GM19025 (cell line): ENCODE measurements around the gene FGF14.

Experiments used
- ATAC-seq: cut with Tn5 transposase; IDR thresholded peaks from one replicate; pipeline ENCODE4 v1.9.1; 2021; ENCODE audit warnings: mild to moderate bottlenecking, low read depth, moderate library complexity; ENCODE audit not compliant: unreplicated experiment

Gene FGF14

GRCh38 chr13:102003848-102004570 is 397.8 kb downstream of the FGF14 start:
- no peak for ATAC-seq

DNA sequence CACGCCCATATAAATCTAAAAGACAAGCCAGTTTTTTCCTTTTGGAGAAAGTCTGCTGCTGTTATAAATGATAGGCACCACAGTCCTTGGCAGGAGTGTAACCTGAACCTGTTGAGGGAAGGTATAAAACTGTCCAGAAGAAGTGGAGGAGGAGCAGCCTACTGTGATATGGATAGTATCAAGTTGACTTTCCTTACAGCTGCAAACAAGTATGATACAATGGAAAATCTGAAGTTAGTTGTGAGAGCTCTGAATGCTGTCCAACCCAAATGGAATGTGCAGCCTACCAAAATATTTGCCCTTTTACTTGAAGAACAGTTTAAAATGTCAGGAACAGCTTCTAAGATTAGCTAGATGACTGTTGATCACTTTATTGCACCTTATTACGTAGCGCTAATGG is 399.6 kb downstream of the FGF14 start:
- no peak for ATAC-seq

DNA sequence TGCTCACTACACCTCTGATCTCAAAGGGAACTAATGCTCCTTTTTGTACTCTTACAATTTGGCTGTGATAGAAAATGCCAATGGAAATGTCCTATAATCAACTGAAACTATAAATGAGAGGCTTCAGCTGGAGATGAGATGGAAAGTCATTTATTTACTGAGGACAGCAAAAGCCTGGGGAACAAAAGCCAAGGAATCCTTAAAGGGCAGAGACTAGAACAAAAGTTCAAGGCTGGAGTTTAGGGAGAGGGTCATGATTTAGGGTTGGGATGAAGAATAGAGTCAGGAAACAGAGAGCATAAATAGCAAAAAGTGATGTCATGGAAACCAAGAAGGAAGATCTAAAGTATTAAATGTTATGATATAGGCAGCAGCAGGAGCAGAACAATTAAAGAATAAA is 401.1 kb downstream of the FGF14 start:
- no peak for ATAC-seq

DNA sequence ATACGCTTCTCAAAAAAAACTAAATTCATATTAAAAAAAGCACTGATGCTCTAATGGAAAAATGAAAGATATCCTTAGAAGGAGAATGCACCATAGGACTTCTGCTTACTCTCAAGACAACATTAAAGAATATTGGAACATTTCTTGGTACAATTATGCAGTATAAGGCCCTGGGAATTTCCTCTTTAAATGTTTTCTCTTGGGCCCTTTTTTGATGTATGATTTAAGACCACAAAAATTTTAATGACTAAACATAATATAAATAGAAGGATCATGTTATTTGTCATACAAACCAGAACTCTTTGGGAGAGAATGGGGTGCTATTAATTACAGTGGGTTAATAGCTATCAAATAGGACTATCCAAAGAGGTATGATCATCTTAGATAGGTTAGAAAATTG is 403.7 kb downstream of the FGF14 start:
- ATAC-seq = no peak

GRCh38 chr13:101996954-101997353 is 404.9 kb downstream of the FGF14 start:
- ATAC-seq = no peak

DNA sequence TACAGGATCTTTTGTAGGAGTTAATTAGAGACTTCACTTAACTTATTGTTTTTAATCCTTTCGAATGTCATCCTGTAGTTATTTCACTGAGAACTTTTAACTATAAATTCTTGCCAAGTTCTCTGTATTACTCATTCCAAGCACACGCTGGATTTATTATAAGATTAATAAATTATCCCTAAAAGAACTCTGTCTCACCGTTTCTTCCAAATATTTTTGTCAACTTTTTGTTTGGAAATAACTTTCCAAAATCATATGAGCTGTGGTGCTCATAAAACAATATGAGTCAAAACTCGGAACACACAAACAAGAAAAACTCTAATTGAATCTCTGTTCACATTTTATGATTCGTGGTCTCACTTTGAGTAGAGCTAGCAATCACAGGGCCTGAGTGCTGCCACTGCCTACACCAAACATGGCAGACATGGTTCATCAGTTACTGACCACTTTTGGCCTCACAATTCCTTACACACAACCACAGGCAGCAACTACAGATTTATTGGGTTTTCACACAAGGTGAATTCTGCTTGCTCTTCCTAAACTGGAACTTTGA is 412.0 kb downstream of the FGF14 start:
- no peak for ATAC-seq

DNA sequence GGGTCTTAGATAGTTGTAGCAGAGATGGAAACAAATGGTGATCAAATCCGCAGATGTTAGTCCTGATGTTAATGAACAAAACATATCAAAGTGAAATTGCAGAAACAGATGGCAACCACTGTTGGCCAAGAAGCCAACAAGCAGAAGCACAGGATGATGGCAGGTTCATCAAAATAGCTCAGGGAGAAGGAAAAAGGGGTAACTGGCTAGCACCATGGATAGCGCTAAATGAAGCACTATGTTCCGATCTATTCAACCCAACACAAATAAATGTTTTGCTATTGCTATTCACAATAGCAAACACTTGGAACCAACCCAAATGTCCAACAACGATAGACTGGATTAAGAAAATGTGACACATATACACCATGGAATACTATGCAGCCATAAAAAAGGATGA is 413.7 kb downstream of the FGF14 start:
- ATAC-seq = no peak

GRCh38 chr13:101986316-101986715 is 415.5 kb downstream of the FGF14 start:
- no peak for ATAC-seq

DNA sequence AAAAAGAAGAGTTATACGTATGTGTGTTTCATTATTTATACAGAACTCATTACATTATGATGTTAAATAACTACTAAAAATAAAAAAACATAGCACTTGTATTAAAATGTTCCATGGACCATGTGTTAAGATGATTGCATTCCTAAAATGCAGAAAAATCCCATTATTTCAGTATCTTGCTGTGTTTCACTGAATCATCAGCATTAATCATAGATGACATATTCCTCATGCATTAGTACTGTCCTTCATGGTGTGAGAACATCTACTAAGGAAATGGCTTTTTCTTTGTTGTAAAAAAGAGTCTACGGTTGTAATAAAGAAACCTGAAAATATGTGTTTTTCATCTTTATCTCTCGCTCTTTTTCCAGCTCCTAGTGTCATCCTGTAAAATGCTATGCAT is 416.5 kb downstream of the FGF14 start:
- ATAC-seq = no peak

GRCh38 chr13:101982903-101983302 is 418.9 kb downstream of the FGF14 start:
- ATAC-seq = no peak

GRCh38 chr13:101979825-101980224 is 422.0 kb downstream of the FGF14 start:
- no peak for ATAC-seq

GRCh38 chr13:101978552-101979315 is 423.1 kb downstream of the FGF14 start:
- no peak for ATAC-seq

DNA sequence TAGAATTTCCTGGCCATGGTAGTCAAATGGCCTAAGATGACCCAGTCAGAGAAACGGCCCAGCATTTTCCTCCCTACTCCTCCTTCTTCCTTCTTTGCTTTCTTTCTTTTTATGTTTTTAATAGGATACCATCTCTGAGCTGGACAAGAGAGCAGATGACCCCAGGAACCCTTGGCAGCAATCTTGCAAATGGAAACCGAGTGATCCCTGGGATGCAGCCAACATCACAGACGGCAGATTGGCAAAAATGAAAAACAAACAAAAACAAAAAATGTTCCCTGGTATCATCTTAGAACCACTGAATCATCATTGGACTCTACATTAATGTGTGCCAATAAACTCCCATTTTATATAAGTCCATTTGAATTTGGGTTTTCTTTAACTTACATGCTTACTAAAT is 424.4 kb downstream of the FGF14 start:
- no peak for ATAC-seq

GRCh38 chr13:101972191-101972590 is 429.7 kb downstream of the FGF14 start:
- no peak for ATAC-seq

DNA sequence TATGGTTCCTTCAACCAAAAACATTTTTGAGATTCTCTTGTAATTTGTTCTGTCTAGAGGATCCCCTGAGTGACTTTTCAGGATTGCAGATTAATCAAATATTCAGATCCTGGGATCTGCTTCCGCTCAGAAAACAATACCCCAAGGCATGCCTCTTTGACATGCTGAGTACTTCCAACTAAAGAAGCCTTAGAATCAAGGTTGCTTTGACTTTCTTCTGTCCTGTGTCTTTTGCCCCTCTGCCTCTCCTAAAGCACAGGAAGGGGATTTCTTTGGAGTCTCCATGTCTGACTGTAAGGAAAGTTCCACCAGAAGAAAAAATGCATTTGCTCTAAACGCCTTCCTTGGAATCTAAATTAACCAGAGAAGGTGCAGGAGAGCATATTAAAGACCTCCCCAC is 431.5 kb downstream of the FGF14 start:
- no peak for ATAC-seq

DNA sequence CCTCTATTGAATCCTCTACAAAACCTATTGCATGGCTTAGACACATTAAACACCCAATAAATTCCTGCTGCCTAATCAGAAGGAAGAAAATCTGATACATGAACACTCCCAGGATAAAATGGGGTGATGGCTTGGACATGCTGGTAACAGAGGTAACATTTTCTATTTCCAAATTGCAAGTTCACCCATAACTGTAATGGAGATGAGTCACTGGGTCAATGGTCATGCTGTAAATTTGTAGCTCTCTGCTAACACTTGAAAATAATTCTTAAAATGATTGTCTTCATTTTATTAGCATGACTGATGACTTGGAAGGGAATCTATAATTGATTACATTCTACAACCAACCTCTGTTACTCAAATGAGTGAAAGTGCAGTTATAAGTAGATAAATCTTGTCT is 434.1 kb downstream of the FGF14 start:
- ATAC-seq = no peak

DNA sequence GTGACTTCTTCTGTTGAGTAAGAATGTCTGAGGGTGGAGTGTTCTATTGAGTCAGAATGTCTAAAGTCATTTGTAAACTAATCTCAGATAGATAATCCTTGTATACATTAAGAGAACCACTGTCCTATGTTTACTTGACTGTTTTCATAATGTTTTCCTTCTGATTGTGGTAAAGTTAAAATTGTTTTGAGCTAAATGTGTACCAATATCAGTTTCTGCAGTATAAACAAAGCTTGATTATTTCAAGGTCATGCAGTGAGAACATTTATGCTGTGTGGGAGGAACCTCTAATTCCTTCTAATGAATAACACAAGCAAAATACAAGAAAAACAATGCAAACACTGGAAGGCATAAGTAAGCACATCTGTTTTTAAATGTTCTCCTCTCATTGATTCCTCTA is 434.6 kb downstream of the FGF14 start:
- no peak for ATAC-seq

DNA sequence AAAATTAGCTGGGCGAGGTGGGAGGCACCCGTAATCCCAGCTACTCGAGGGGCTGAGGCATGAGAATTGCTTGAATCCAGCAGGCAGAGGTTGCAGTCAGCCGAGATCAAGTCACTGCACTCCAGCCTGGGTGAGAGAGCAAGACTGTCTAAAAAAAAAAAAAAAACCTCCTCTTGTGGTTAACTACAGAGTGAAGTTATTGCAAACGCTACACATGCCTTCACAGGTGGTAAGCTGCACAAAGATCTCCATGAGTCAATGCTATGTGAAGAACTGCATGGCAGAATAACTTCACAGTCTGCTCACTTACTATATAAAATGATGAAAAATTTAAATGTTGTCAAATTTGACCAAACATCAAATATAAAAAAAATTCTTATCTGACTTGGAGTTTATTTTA is 436.8 kb downstream of the FGF14 start:
- ATAC-seq = no peak

GRCh38 chr13:101959016-101959415 is 442.8 kb downstream of the FGF14 start:
- no peak for ATAC-seq

DNA sequence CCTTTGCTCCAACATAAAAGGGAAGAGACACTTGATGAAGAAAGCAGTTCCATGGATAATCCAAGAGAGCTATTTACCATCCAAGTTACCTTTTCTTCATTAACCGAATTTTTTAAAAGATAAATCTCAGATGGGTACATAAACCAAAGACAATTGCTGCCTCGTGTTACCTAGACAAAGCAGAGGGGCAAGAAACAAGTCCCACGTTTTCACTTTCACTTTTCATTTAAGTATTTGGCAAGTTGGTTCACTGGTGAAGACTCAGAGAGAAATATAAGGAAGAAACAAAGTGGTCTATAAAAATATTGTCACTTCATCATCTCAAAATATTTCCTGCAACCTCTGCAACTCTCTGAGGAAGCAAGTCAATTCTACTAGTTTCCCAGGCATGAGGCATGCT is 446.1 kb downstream of the FGF14 start:
- no peak for ATAC-seq

DNA sequence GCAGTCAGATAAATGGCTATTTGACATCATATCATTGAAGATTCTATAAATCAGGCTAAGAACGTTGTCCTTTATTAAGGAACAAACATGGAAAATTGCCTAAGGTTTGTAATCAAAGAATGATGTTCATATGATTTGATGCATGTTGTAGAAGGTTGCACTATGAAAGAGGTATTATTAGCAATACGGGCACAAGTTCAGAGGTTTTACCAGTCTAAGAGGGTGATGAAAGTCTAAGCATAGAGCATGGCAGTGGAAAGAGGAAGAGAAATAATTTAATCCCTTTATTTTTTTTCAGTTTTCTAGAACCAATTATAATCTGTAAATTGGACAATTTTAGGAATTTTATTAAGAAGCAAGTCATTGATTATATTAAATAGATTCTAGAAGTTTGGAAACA is 450.7 kb downstream of the FGF14 start:
- ATAC-seq = no peak

- ATAC-seq = no peak
Observed at GRCh38 chr13:101949681-101950080, 452.2 kb downstream of the FGF14 start.
